GM12801 (cell line): Measurements from ENCODE around the gene PAK6.

Source experiments
- TF ChIP-seq, protein P1 (sequence below): IDR thresholded peaks from one replicate; pipeline ENCODE4 v1.5.1; 2011; ENCODE audit warnings: control low read depth; ENCODE audit not compliant: insufficient read length; ENCODE audit errors: extremely low read depth

PAK6 gene

GRCh38 chr15:40248006-40248783 is 9.3 kb downstream of the PAK6 start:
- TF ChIP-seq, protein P1, sequence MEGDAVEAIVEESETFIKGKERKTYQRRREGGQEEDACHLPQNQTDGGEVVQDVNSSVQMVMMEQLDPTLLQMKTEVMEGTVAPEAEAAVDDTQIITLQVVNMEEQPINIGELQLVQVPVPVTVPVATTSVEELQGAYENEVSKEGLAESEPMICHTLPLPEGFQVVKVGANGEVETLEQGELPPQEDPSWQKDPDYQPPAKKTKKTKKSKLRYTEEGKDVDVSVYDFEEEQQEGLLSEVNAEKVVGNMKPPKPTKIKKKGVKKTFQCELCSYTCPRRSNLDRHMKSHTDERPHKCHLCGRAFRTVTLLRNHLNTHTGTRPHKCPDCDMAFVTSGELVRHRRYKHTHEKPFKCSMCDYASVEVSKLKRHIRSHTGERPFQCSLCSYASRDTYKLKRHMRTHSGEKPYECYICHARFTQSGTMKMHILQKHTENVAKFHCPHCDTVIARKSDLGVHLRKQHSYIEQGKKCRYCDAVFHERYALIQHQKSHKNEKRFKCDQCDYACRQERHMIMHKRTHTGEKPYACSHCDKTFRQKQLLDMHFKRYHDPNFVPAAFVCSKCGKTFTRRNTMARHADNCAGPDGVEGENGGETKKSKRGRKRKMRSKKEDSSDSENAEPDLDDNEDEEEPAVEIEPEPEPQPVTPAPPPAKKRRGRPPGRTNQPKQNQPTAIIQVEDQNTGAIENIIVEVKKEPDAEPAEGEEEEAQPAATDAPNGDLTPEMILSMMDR, result no peak

DNA sequence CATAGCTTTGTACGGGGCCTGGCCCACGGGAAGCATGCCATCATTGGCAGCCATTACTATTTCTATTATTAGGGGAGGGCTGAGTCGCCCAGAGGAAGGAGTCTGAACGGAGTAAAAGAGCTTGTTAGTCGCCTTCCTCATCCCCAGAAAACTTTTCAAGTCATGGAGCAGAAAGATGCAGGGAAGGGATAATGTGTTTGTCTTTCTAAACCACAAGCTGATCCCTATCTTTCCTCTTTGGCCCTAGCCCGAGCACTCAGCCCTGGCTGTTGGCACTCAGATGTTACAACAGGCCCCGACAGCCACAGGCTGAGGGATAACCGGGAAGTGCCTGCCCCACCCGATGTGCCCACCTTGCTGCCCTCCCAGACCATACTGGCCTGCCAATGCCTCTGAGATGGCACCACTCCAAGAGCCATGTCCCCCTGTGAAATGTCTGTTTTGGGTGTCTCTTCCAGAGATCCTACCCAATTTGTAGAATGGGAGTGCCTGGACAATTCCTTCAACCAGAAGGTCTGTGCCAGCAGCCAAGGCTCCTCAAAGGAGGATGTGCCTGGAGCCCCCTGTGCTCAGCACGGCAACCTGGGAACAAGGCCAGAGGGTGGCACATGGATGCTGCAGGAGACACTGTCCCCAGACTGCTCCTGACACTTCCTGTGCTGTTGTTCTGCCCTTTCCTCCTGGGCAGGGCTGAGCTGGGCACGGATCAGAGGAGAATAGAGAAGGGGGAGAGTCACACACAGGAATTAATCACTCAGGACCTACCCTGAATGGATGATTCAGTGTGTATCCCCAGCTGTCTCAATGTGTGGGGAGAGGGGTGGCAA is 10.8 kb downstream of the PAK6 start:
- TF ChIP-seq, protein P1, result no peak

- TF ChIP-seq, protein P1, result no peak
These were observed 11.4 kb downstream of the PAK6 start for GRCh38 chr15:40250304-40250656.

- TF ChIP-seq, protein P1, result no peak
These were observed 12.1 kb downstream of the PAK6 start for GRCh38 chr15:40250771-40251483.

DNA sequence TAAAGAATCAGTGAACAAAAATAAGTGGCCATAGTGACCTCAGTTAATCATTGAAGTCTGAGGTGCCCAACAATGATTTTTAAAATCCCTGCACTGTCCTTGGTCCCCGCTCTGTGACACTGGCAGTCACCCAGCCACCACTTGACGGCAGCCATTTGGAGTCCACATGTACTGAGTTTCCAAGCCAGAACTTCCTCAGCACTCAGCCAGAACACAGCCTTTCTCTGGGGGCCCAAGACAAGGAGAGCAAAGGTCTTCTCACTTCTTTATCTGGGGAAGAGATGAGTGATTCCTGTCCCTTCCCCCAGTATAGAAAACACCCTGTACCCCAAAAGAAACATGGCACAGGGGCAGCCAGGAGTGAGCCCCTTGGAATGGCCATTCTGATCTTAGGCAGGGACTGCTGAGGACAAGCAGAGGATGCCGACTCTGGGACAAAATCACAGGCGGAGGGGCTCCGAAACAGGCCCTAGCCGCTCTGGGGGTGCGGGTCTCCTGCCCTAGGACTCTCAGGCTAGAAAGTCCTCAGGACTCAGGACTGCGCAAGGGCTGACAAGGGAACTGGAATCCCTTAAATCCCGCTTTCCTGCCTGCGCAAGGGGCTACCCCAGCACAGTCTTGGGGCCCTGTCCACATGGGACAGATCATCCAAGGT is 12.8 kb downstream of the PAK6 start:
- TF ChIP-seq, protein P1, result no peak

- TF ChIP-seq, protein P1, result no peak
These were observed 13.2 kb downstream of the PAK6 start for GRCh38 chr15:40252141-40252437.
